HG02870 (cell line): ENCODE data around the gene AK9.
"Not testable (repeated sequence)": the region's sequence is repeated elsewhere in the genome, so short reads cannot be mapped to it uniquely, and the experiment has no call there.

ENCODE experiments used
- ATAC-seq: cut with Tn5 transposase; IDR thresholded peaks from one replicate; pipeline ENCODE4 v1.9.1; 2021; ENCODE audit warnings: mild to moderate bottlenecking, moderate library complexity; ENCODE audit not compliant: unreplicated experiment

AK9 gene

GRCh38 chr6:109690737-109691621, at the start of gene AK9, which contains the start of gene FIG4:
TSS of gene AK9 (minus strand) at chr6:109691202. CDS start at chr6:109675745, 15,457 bp downstream.
TSS of gene FIG4 (plus strand) at chr6:109691296. CDS start at chr6:109691436, 140 bp downstream.
- ATAC-seq = peak; percentile 94

- ATAC-seq = no peak
Measured at GRCh38 chr6:109740787-109741186, 49.8 kb upstream of the AK9 start.

- ATAC-seq = no peak
Measured at GRCh38 chr6:109739686-109740085, 48.7 kb upstream of the AK9 start.

DNA sequence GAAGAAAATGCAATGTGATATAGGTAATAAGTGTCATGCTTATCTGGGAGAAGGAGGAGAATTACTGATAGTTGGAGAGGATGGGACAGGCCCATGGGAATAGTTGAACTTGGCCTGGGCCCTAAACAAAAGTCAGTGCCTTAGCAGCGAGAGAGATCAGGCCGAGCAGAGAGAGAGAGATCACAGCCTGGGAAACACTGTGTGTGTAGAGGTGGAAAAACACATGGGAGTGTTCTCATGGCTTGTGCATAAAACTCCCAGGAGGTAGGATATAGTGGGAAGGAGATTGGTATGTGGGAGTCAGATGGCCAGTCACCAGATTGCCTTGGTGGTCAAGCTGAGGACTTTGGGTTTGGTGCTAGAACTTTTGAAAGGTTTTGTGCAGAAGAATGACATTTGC, 47.7 kb upstream of the AK9 start:
- ATAC-seq = no peak

DNA sequence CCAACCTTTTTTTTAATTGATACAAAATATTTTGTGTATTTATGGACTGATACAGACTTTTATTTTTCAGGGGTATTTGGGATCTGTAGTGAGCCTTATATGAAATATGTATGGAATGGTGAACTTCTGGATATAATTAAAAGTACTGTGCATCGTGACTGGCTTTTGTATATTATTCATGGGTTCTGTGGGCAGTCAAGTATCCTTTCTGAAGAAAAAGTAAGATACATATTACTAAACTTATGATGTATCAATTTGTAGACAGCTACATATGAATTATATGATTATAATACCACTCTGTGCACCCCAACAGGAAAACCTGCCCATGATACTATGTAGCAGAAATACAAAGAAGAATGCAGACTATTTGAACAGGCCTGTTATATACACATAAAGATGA, 47.3 kb upstream of the AK9 start:
- ATAC-seq = no peak

DNA sequence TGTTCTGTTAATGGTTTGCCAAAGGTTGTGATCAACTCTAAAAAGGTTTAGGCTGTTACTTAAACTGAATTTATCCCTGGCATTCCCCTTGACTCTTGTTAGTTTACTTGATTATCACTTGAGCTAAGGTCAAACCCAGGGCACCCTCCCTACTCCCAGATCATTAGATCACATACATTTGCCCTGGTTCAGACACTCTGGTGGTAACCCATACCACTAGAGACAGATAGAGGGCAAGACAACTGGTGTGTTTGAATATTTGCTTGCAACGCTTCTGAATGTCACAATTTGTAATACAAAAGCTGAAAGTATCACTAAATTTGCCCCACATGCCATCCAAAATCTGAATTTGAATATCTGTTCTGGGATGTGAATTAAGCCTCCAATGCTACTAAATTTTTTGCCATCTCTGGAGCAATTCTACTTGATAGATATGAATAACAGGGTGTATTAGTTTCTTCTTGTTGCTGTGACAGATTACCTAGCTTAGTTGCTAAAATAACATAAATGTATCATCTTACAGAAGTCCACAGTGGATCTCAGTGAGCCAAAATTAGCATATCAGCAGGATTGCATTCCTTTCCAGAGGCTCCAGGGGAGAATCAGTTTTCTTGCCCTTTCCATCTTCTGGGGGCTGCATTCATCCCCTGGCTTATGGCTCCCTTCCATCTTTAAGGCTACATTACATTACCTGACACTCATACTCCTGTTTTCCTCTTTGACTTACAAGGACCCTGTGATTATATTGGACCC, 45.4 kb upstream of the AK9 start:
- ATAC-seq = no peak

DNA sequence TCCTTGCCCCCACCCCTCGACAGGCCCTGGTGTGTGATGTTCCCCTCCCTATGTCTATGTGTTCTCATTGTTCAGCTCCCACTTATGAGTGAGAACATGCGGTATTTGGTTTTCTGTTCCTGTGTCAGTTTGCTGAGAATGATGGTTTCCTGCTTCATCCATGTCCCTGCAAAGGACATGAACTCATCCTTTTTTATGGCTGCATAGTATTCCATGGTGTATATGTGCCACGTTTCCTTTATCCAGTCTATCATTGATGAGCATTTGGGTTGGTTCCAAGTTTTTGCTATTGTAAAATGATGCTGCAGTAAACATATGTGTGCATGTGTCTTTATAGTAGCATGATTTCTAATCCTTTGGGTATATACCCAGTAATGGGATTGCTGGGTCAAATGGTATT, 34.2 kb upstream of the AK9 start:
- ATAC-seq = not testable (repeated sequence)

DNA sequence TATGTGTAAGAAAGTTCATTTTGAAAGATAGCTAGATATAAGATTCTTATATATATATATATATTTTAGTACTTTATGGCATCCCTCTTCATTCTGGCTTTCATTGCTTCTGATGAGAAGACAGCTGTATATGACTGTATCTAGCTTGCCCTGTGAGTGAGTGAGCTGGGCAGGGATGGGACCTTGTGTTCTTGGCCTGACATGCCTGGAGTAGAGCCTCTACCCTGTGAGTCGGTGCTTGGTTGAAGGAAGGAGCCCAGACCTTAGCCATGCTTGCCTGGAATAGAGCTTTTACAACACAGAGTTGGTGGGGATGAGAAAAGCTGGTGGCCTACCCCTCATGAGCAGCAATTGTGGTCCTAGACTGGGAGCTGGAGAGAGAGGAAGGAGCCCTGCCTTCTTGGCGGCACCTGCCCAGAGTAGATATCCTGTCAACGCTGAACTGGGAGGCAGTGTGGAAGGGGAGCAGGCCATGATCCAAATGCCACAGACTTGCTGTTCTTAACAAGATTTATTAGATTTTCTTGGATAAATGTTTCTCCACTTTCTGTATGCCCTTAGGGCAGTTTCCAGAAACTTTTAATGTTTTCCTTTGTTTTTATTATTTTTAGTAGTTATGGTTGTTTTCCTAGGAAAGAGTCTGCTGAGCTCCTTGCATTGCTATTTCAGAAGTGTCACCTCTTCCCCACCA, 31.7 kb upstream of the AK9 start:
- ATAC-seq = no peak

DNA sequence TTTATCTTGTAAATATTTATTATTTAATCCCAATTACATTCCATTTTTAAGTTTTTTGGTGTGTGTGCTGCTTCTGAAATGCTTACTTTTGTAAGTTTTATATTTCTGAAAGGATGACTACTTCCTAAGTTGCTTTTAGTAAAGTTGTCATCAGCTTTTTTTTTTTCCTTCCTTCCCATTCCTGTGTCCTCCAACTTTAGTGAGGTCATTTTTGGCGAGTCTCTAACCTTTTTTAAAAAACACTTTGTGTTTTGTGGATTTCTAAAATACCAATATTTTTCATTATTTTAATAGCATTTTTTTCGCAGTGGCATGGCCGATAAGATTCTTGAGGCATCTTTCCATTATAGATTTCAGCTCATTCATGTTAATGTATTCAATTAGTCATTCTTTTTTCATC, 31.0 kb upstream of the AK9 start:
- ATAC-seq = no peak

- no peak for ATAC-seq
Measured at GRCh38 chr6:109720311-109720710, 29.3 kb upstream of the AK9 start.

- ATAC-seq = no peak
Measured at GRCh38 chr6:109718991-109719390, 28.0 kb upstream of the AK9 start.

- no peak for ATAC-seq
Measured at GRCh38 chr6:109717971-109718370, 27.0 kb upstream of the AK9 start.

DNA sequence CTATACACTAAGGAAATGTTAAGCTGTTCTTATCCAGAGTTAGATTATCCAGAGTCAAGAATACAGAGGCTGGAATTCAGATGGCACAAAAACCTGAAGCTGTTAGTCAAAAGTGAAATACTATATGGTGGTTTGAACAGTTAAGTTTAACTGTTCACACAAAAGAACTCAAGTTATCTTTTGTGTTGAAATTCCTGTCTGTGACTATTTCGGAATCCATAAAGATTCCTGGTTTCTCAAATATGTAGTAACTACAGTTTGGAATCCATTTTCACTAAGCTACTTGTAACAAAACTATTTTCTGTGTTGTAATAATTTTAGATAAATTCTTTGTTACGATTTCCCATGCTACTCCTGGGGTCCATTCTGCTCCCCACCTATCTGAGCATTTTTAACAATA, 24.6 kb upstream of the AK9 start:
- no peak for ATAC-seq

- ATAC-seq = no peak
Measured at GRCh38 chr6:109714611-109715010, 23.6 kb upstream of the AK9 start.

- ATAC-seq = no peak
Measured at GRCh38 chr6:109714166-109714565, 23.2 kb upstream of the AK9 start.

DNA sequence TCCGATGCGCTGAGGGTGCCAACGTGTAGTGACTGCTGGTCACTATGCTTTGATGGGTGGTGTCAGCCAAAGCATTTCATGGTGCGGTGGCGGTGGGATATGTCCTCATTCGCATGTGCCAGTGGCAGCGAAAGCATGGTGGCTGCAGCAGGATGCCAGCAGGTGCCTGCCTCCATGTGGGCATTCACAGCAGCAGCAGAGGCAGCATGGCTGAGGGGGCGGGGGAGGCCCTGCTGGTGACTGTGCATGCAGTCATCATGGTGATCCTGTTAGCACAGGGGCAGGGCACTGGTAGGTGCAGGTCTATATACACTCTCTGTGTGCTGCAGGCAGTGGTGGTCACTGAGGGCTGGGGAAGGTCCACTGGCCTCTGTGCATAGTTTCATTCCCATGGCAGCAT, 22.1 kb upstream of the AK9 start:
- ATAC-seq = no peak

DNA sequence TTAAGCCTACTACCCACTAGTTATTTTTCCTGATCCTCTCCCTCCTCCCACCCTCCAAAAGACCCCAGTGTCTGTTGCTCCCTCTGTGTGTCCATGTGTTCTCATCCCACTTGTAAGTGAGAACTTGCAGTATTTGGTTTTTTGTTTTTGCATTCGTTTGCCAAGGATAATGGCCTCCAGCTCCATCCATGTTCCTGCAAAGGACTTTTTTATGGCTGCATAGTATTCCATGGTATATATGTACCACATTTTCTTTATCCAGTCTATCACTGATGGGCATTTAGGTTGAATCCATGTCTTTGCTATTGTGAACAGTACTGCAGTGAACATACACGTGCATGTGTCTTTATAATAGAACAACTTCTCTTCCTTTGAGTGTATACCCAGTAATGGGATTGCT, 17.1 kb upstream of the AK9 start:
- ATAC-seq = not testable (repeated sequence)

DNA sequence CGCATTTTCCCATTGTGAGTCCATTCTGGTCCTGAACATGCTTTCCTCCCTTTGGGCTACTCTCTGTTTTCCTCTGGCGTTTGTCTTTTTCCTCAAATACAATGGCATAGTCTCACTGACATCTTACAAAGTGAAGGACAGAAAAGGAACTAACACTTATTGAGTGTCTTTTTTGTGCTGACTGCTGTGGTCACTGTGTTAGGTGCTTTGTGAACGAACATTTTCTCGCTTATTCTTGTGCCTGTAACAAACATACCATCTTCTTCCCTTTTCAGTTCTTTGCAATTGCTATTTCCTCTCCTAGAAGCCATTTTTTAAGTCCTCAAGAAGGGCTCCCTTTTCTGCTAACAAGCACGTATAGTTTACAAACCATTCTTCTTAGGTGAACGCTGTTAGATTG, 15.5 kb upstream of the AK9 start:
- no peak for ATAC-seq

DNA sequence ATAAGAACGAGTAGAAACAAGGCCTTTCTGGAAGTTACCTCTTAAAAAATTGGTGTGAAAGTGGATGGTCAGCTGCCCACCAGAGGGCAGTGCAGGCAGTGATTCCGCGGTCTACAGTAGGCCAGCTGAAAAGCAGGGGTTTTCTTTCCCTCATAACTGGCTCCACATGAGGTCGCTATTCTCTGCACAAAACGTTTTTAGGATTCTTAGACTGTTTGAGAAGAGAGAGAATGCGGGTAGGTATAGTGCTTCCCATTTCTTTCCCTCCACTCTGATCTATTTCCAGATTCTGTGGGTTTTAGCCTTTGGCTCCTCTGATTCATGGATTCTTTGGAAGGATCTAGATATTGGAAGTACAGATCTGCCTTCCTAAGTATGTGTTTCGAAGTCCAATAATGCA, 14.3 kb upstream of the AK9 start:
- peak; percentile 70 for ATAC-seq

DNA sequence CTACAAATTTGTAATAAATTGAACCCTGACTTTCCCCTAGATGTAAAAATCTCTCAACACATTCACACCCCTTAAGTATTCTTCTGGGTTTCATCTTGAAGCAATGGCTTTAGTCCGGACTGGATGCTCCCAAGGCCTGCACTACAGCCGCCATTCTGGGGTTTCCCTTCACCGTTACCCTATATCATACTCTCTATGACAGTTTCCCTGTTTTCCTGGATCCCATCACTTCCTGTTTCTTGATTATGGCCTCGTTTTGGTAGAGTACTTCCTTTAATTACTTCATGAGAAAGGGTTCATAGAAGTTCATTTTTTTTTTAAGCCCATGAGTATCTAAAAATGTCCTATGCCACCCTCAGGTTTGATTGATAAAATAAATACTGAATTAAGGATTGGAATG, 11.8 kb upstream of the AK9 start:
- no peak for ATAC-seq

DNA sequence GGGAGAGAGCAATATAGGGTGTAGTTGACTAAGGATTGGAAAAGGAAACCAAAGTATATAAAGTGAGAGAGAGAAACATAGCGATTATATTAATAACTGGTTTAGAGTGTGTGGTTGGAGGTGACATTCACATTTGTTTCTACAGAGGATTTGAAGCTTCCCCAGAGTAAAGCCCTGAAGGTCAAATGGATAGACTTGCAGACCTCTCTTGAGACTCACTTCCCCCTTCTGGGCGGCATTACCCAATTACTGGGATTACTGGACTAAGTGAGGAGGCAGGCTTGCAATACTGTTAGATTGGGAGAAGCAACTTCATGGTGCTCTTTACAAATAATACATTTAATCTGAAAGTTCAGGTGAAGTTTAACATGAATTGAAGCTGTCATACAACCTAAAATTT, 10.8 kb upstream of the AK9 start:
- ATAC-seq = no peak

DNA sequence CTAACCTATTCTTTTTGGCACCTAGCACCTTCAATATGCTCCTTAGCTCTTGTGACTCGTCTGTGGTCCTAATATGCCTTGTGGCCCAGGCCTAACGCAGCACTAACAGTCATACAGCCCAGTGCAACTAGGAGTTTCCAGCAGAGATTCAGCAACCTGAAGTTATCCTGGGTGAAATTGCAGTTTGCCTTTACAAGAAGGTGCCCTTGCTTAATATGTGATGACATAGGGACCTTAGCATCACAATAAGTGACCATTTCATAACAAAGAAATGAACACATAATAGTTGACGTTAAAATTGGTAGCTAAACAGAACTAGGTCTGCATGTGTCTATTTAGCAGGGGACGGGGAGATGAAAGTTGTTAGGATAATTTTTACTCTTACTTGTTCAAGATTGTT, 10.2 kb upstream of the AK9 start:
- no peak for ATAC-seq
